Measurements from ENCODE around the gene PACRG.
A peak's percentile ranks its signal among the peaks of the same experiment; 100 is the strongest.
"Not testable (repeated sequence)": the region's sequence is repeated elsewhere in the genome, so short reads cannot be mapped to it uniquely, and the experiment has no call there.

PACRG gene

GRCh38 chr6:162727322-162728182, at the start of gene PACRG, which contains the start of gene PRKN:
Gene PACRG, plus strand, starts transcription at chr6:162727974.
Gene PRKN, minus strand, starts transcription at chr6:162727766.
- DNase-seq (ENCODE audit: low read depth in 2 of 3, low spot score in 1 of 3) = peak; percentile 96 to 98 (median 96)

GRCh38 chr6:162678896-162679295, 48.9 kb upstream of the PACRG start:
- DNase-seq (ENCODE audit: low read depth in 2 of 3, low spot score in 1 of 3) = not testable (repeated sequence)

GRCh38 chr6:162679681-162680080, 48.1 kb upstream of the PACRG start:
- DNase-seq (ENCODE audit: low read depth in 2 of 3, low spot score in 1 of 3) = no peak

- DNase-seq (ENCODE audit: low read depth in 2 of 3, low spot score in 1 of 3) = no peak
These were observed 47.4 kb upstream of the PACRG start for GRCh38 chr6:162680367-162680766.

GRCh38 chr6:162680871-162681270, 46.9 kb upstream of the PACRG start:
- no peak for DNase-seq (ENCODE audit: low read depth in 2 of 3, low spot score in 1 of 3)

GRCh38 chr6:162681447-162681846, 46.3 kb upstream of the PACRG start:
- no peak for DNase-seq (ENCODE audit: low read depth in 2 of 3, low spot score in 1 of 3)

- DNase-seq (ENCODE audit: low read depth in 2 of 3, low spot score in 1 of 3) = no peak
These were observed 44.6 kb upstream of the PACRG start for GRCh38 chr6:162683135-162683534.

GRCh38 chr6:162684052-162684451, 43.7 kb upstream of the PACRG start:
- no peak for DNase-seq (ENCODE audit: low read depth in 2 of 3, low spot score in 1 of 3)

- DNase-seq (ENCODE audit: low read depth in 2 of 3, low spot score in 1 of 3) = no peak
These were observed 42.8 kb upstream of the PACRG start for GRCh38 chr6:162684961-162685360.

GRCh38 chr6:162685586-162685985, 42.2 kb upstream of the PACRG start:
- DNase-seq (ENCODE audit: low read depth in 2 of 3, low spot score in 1 of 3) = no peak

GRCh38 chr6:162688751-162689345, 38.9 kb upstream of the PACRG start:
- no peak for DNase-seq (ENCODE audit: low read depth in 2 of 3, low spot score in 1 of 3)

GRCh38 chr6:162690158-162690557, 37.6 kb upstream of the PACRG start:
- DNase-seq (ENCODE audit: low read depth in 2 of 3, low spot score in 1 of 3) = no peak

GRCh38 chr6:162697872-162698403, 29.8 kb upstream of the PACRG start:
- no peak for DNase-seq (ENCODE audit: low read depth in 2 of 3, low spot score in 1 of 3)

- no peak for DNase-seq (ENCODE audit: low read depth in 2 of 3, low spot score in 1 of 3)
These were observed 29.3 kb upstream of the PACRG start for GRCh38 chr6:162698440-162698839.

- DNase-seq (ENCODE audit: low read depth in 2 of 3, low spot score in 1 of 3) = no peak
These were observed 27.8 kb upstream of the PACRG start for GRCh38 chr6:162699961-162700360.

GRCh38 chr6:162700966-162701365, 26.8 kb upstream of the PACRG start:
- DNase-seq (ENCODE audit: low read depth in 2 of 3, low spot score in 1 of 3) = no peak

GRCh38 chr6:162701551-162701950, 26.2 kb upstream of the PACRG start:
- DNase-seq (ENCODE audit: low read depth in 2 of 3, low spot score in 1 of 3) = no peak

GRCh38 chr6:162702446-162702845, 25.3 kb upstream of the PACRG start:
- DNase-seq (ENCODE audit: low read depth in 2 of 3, low spot score in 1 of 3) = no peak

GRCh38 chr6:162704001-162704400, 23.8 kb upstream of the PACRG start:
- no peak for DNase-seq (ENCODE audit: low read depth in 2 of 3, low spot score in 1 of 3)

- DNase-seq (ENCODE audit: low read depth in 2 of 3, low spot score in 1 of 3) = no peak
These were observed 22.0 kb upstream of the PACRG start for GRCh38 chr6:162705736-162706135.

- no peak for DNase-seq (ENCODE audit: low read depth in 2 of 3, low spot score in 1 of 3)
These were observed 21.5 kb upstream of the PACRG start for GRCh38 chr6:162706232-162706631.

GRCh38 chr6:162708971-162709370, 18.8 kb upstream of the PACRG start:
- no peak for DNase-seq (ENCODE audit: low read depth in 2 of 3, low spot score in 1 of 3)
